Activated CD4-positive, alpha-beta T cell treated with anti-CD3 and anti-CD28 coated beads for 36 hours (primary cell): Measurements from ENCODE around the gene MAPK9. TPM values are rescaled to one million over a fixed set of nuclear protein-coding genes. Genes with fewer than 3 reads are reported as not detected.
"Not testable (repeated sequence)": the region's sequence is repeated elsewhere in the genome, so short reads cannot be mapped to it uniquely, and the experiment has no call there.

Source experiments
- ATAC-seq: fragments of 200-7000 bp; cut with Tn5 transposase; one replicate; pipeline ENCODE4 v1.10.0; 2021; ENCODE audit warnings: mild to moderate bottlenecking, moderate library complexity
- CTCF ChIA-PET: fragments of 350-600 bp; sonication (Branson Sonifier 250); formaldehyde crosslinking; loops from one replicate; lab custom pipeline; 2021; ENCODE audit warnings: antibody characterized with exemption; lab: Charles Lee
- POLR2A ChIA-PET: fragments of 350-600 bp; sonication (Branson Sonifier 250); formaldehyde crosslinking; loops from one replicate; lab custom pipeline; 2021; ENCODE audit warnings: antibody characterized with exemption, inconsistent platforms; lab: Charles Lee
- DNase-seq: peaks from one replicate; pipeline ENCODE4 v3.0.0-alpha.2; 2020
- H3K27ac Mint-ChIP-seq: one replicate; pipeline ENCODE4 v1.8.0; 2021; ENCODE audit warnings: mixed read lengths
- H3K27me3 Mint-ChIP-seq: one replicate; pipeline ENCODE4 v1.8.0; 2021; ENCODE audit warnings: mixed read lengths
- H3K36me3 Mint-ChIP-seq: one replicate; pipeline ENCODE4 v1.8.0; 2021; ENCODE audit warnings: low read depth, mixed read lengths
- H3K4me1 Mint-ChIP-seq: one replicate; pipeline ENCODE4 v1.8.0; 2021; ENCODE audit warnings: mixed read lengths
- H3K4me3 Mint-ChIP-seq: one replicate; pipeline ENCODE4 v1.8.0; 2021; ENCODE audit warnings: mild to moderate bottlenecking, moderate library complexity, mixed read lengths
- H3K9me3 Mint-ChIP-seq: one replicate; pipeline ENCODE4 v1.8.0; 2021; ENCODE audit warnings: low read depth, mixed read lengths
- intact Hi-C, 2 experiments: fragments of 100-400 bp; cut with DNase I in 1 of 2; cut with micrococcal nuclease in 1 of 2; formaldehyde crosslinking; loops; one replicate each; pipeline versions ENCODE4 v1.14.2 to v1.15.1; 2022 to 2024; cut with DNase I, micrococcal nuclease
- total RNA-seq, 2 experiments: library from RNA; stranded (reverse); gene quantifications; one replicate each; pipeline ENCODE4 v1.2.3, GENCODE V29; 2021

MAPK9 gene
- total RNA-seq, 2 experiments from 2014 or later, result 37.0 to 38.1 TPM

DNA sequence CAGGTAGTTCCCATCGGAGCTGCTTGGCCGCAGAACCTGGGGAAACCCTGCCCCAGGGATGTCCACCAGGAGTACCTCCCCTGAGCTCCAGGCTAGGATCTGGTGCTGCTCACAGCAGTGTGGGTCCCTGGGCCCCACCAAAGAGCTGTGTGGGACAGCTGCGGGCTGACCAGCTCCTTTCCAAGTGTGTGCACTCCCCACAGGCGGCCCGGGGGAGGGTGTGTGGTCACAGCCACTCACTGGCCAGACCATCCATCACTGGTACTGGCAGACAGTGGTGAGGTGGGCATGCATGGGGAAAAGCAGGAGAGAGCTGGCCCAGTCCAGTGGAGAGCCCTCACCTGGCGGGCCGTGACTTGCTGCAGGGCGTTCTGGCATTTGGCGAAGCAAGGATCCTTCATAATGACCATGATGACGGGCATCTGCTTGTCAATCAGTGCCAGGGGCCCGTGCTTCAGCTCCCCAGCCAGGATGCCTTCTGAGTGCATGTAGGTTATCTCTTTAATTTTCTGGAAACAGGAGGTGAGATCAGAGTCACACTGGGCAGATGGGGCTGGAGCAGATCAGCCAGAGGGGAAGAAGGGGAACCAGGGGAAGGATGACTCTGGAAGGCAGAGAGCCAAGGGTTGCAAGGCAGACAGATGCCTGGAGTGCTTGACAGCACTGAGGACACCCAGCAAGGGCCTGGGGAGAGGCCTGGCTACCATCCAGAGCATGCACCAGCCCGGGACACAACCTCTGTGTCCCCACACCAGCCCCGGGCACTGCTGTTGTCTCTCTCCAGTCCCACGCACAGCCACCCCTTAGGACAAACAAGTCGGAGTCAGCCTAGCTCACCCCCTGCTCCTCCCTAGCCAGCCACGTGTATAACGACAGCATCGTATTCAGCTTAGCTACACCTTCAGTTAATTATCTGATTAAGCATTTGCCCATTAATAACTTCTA, 12.8 kb upstream of the MAPK9 start:
- Mint-ChIP-seq H3K36me3 (no peaks in the 10 kb centered on the region), H3K9me3 (no peaks in the 10 kb centered on the region), H3K27me3 (no peaks in the 10 kb centered on the region), H3K4me3 (no peak overlapping the region), H3K27ac (no peak overlapping the region), H3K4me1 (no peaks in the 10 kb centered on the region)
- no peak for DNase-seq
- ChIA-PET POLR2A (no interaction called here), CTCF (interaction anchor here (0.6 to 3.2 kb wide), 3 partner anchors 11 to 29 kb away, joined by 3 to 18 read pairs (median 6); no protein-coding TSS in a partner anchor)
- ATAC-seq, result no peak
- intact Hi-C loops, result no loop called here

GRCh38 chr5:180304016-180304292, 12.1 kb upstream of the MAPK9 start:
- ATAC-seq (no peak), DNase-seq (no peak)
- intact Hi-C loops, result no loop called here
- Mint-ChIP-seq H3K27ac (no peak overlapping the region), H3K36me3 (no peaks in the 10 kb centered on the region), H3K4me1 (no peaks in the 10 kb centered on the region), H3K4me3 (no peak overlapping the region), H3K9me3 (no peaks in the 10 kb centered on the region), H3K27me3 (no peaks in the 10 kb centered on the region)
- CTCF ChIA-PET, result interaction anchor here (0.7 to 1.1 kb wide), 3 partner anchors 9 to 19 kb away, joined by 3 to 4 read pairs (median 3); no protein-coding TSS in a partner anchor
- POLR2A ChIA-PET, result no interaction called here

- POLR2A ChIA-PET, result interaction anchor here (0.6 kb wide), 1 partner anchor 11 kb away, joined by 7 read pairs; no protein-coding TSS in a partner anchor
- H3K9me3 Mint-ChIP-seq, result no peaks in the 10 kb centered on the region
- H3K27me3 Mint-ChIP-seq, result no peaks in the 10 kb centered on the region
- CTCF ChIA-PET, result interaction anchor here (0.7 to 1.1 kb wide), 3 partner anchors 9 to 18 kb away, joined by 3 to 4 read pairs (median 3); no protein-coding TSS in a partner anchor
- ATAC-seq (no peak), DNase-seq (no peak)
- no peak overlapping the region for H3K4me3 Mint-ChIP-seq
- intact Hi-C loops, result no loop called here
- no peak overlapping the region for H3K27ac Mint-ChIP-seq
- H3K4me1 Mint-ChIP-seq, result no peaks in the 10 kb centered on the region
- H3K36me3 Mint-ChIP-seq, result no peaks in the 10 kb centered on the region
These were observed 11.5 kb upstream of the MAPK9 start for GRCh38 chr5:180303226-180304015.

DNA sequence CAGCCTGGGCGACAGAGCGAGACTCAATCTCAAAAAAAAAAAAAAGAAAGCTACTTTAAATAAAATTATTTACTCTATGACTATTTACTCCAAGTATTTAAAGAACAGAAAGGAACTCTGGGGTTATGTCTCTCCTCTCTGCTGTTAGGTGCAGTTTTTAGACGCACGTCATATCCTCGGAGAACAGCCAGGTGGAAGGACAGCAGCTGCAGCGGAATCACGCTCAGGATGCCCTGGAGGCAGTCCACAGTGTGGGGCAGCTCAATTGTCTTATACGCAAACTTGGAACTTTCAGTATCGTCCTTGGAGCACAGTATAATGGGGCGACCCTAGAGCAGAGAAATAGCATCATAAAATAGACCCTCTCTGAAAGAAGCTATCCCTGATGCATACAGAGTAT, 10.4 kb upstream of the MAPK9 start:
- DNase-seq, result no peak
- no peak overlapping the region for H3K27ac Mint-ChIP-seq
- H3K36me3 Mint-ChIP-seq, result no peaks in the 10 kb centered on the region
- CTCF ChIA-PET, result interaction anchor here (0.8 to 1.2 kb wide), 2 partner anchors 9 to 14 kb away, joined by 3 to 5 read pairs; no protein-coding TSS in a partner anchor
- no peak overlapping the region for H3K4me3 Mint-ChIP-seq
- H3K4me1 Mint-ChIP-seq, result no peaks in the 10 kb centered on the region
- POLR2A ChIA-PET, result no interaction called here
- intact Hi-C loops, result no loop called here
- H3K9me3 Mint-ChIP-seq, result no peaks in the 10 kb centered on the region
- no peaks in the 10 kb centered on the region for H3K27me3 Mint-ChIP-seq
- no peak for ATAC-seq

GRCh38 chr5:180301253-180301652, 9.4 kb upstream of the MAPK9 start:
- ChIA-PET CTCF (interaction anchor here (1.2 kb wide), 1 partner anchor 10 kb away, joined by 5 read pairs; no protein-coding TSS in a partner anchor), POLR2A (interaction anchor here (0.5 kb wide), 1 partner anchor 48 kb away, joined by 4 read pairs; no protein-coding TSS in a partner anchor)
- Mint-ChIP-seq H3K4me3 (no peak overlapping the region), H3K27me3 (no peaks in the 10 kb centered on the region), H3K4me1 (no peaks in the 10 kb centered on the region), H3K36me3 (no peaks in the 10 kb centered on the region), H3K9me3 (no peaks in the 10 kb centered on the region), H3K27ac (no peak overlapping the region)
- intact Hi-C loops, result no loop called here
- DNase-seq (no peak), ATAC-seq (no peak)

- CTCF ChIA-PET, result interaction anchor here (0.6 to 0.7 kb wide), 2 partner anchors 16 to 29 kb away, joined by 3 to 4 read pairs; no protein-coding TSS in a partner anchor
- H3K9me3 Mint-ChIP-seq, result no peaks in the 10 kb centered on the region
- no peak for ATAC-seq
- intact Hi-C loops, result loop anchor here in 1 of 2 experiments (10.0 kb wide), 1 partner anchor 865 kb away; no protein-coding TSS in a partner anchor
- DNase-seq, result no peak
- no peak overlapping the region for H3K4me3 Mint-ChIP-seq
- H3K27me3 Mint-ChIP-seq, result no peaks in the 10 kb centered on the region
- H3K4me1 Mint-ChIP-seq, result no peaks in the 10 kb centered on the region
- POLR2A ChIA-PET, result no interaction called here
- no peak overlapping the region for H3K27ac Mint-ChIP-seq
- no peaks in the 10 kb centered on the region for H3K36me3 Mint-ChIP-seq
These were observed 7.6 kb upstream of the MAPK9 start for GRCh38 chr5:180299526-180299925.

DNA sequence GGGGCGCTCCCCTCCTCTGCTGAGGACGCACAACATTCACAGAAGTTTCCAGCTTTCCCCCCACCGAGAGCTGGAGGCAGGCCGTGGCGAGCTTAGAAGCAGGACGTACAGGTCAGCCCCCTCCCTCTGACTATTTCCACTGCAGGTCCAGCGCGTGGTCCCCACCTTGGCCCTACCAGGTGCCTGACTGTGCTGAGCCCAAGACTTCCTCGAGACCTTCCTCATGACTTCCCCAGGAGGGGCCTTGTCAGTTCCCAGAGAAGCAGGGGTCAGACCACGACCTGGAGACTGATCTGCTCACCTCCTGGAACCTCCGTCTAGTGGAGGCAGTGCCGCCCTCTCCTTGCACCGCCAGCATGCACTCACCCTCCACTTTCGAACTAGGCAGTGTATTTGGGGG, 7.1 kb upstream of the MAPK9 start:
- ATAC-seq, H3K27me3 Mint-ChIP-seq, H3K4me1 Mint-ChIP-seq, H3K4me3 Mint-ChIP-seq, DNase-seq, POLR2A ChIA-PET, CTCF ChIA-PET, H3K36me3 Mint-ChIP-seq, H3K9me3 Mint-ChIP-seq, H3K27ac Mint-ChIP-seq: not testable (repeated sequence)
- intact Hi-C loops, result loop anchor here in 1 of 2 experiments (10.0 kb wide), 1 partner anchor 866 kb away; no protein-coding TSS in a partner anchor

- H3K9me3 Mint-ChIP-seq, result no peaks in the 10 kb centered on the region
- DNase-seq, result no peak
- no peaks in the 10 kb centered on the region for H3K27me3 Mint-ChIP-seq
- ChIA-PET CTCF (no interaction called here), POLR2A (no interaction called here)
- peaks cover 9% of the 10 kb centered on the region for H3K4me1 Mint-ChIP-seq
- intact Hi-C loops, result loop anchor here in 1 of 2 experiments (10.0 kb wide), 1 partner anchor 867 kb away; no protein-coding TSS in a partner anchor
- ATAC-seq, result no peak
- no peak overlapping the region for H3K27ac Mint-ChIP-seq
- peaks cover 3% of the 10 kb centered on the region for H3K36me3 Mint-ChIP-seq
- H3K4me3 Mint-ChIP-seq, result no peak overlapping the region
These were observed 5.9 kb upstream of the MAPK9 start for GRCh38 chr5:180297587-180298282.

DNA sequence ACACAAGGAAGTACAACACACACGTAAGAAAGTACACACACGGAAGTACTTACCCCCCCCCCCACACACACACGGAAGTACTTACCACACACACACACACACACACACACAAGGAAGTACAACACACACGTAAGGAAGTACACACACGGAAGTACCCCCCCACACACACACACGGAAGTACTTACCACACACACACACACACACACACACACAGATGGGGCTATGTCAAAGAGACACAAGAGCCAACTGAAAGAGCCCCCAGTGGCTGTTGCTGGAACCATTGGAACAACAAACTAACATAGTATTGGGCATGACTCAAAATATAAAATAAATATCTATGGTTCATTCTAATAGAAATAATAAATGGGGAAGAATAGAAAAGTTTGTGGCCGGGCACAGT, 4.9 kb upstream of the MAPK9 start:
- no peak overlapping the region for H3K27ac Mint-ChIP-seq
- H3K36me3 Mint-ChIP-seq, result peaks cover 3% of the 10 kb centered on the region
- no peak overlapping the region for H3K4me3 Mint-ChIP-seq
- no peaks in the 10 kb centered on the region for H3K27me3 Mint-ChIP-seq
- ChIA-PET POLR2A (no interaction called here), CTCF (interaction anchor here (4.3 kb wide), 1 partner anchor 19 kb away, joined by 59 read pairs; no protein-coding TSS in a partner anchor)
- intact Hi-C loops, result loop anchor here in 1 of 2 experiments (10.0 kb wide), 1 partner anchor 868 kb away; no protein-coding TSS in a partner anchor
- H3K4me1 Mint-ChIP-seq, result peaks cover 12% of the 10 kb centered on the region
- DNase-seq, result no peak
- no peak for ATAC-seq
- H3K9me3 Mint-ChIP-seq, result no peaks in the 10 kb centered on the region

- ChIA-PET CTCF (interaction anchor here (0.6 to 4.3 kb wide), 6 partner anchors 9 to 374 kb away, joined by 3 to 59 read pairs (median 4); no protein-coding TSS in a partner anchor), POLR2A (no interaction called here)
- H3K4me1 Mint-ChIP-seq, result peaks cover 22% of the 10 kb centered on the region
- H3K27ac Mint-ChIP-seq, result no peak overlapping the region
- peaks cover 3% of the 10 kb centered on the region for H3K36me3 Mint-ChIP-seq
- no peaks in the 10 kb centered on the region for H3K9me3 Mint-ChIP-seq
- H3K27me3 Mint-ChIP-seq, result no peaks in the 10 kb centered on the region
- DNase-seq, result no peak
- ATAC-seq, result no peak
- intact Hi-C loops, result loop anchor here in 1 of 2 experiments (5.0 to 10.0 kb wide), 4 partner anchors 388 to 870 kb away; partner anchors contain the start of genes MGAT4B, TBC1D9B and ZFP62
- no peak overlapping the region for H3K4me3 Mint-ChIP-seq
These were observed 3.2 kb upstream of the MAPK9 start for GRCh38 chr5:180294913-180295555.
